ENCODE measurements around the gene CACNB1. TPM values are rescaled to one million over a fixed set of nuclear protein-coding genes. Genes with fewer than 3 reads are reported as not detected.

CACNB1 gene
- total and polyA plus RNA-seq, 2 experiments from 2014 or later: 6.6 to 7.1 TPM

- WGBS, 2 experiments (ENCODE audit: low coverage in 1 of 2, low lambda C conversion rate in 2 of 2, missing lambda C conversion rate in 2 of 2): 56 to 59% methylated on average over 5 of the region's 5 CpGs
- no peak overlapping the region for H3K4me2 ChIP-seq (ENCODE audit: unreplicated experiment)
- H3K4me1 ChIP-seq (ENCODE audit: insufficient read depth): no peaks in the 10 kb centered on the region
- in situ Hi-C loops (cut with MboI): loop anchor here (5.0 kb wide), 1 partner anchor 163 kb away; no protein-coding TSS in a partner anchor
- TF ChIP-seq EZH2 (IDR thresholded peaks at IDR 0.05; ENCODE audit: insufficient read depth, poor library complexity, severe bottlenecking) (no peak), EZH2phosphoT487 (IDR thresholded peaks at IDR 0.05; ENCODE audit: insufficient read depth, low read depth) (no peak)
- no peaks in the 10 kb centered on the region for H4K20me1 ChIP-seq (ENCODE audit: insufficient read depth)
- H3K4me3 ChIP-seq: no peak overlapping the region
- no peaks in the 10 kb centered on the region for H3K36me3 ChIP-seq (ENCODE audit: low read depth)
- no peaks in the 10 kb centered on the region for H3K9me3 ChIP-seq (ENCODE audit: low read depth)
- no peak overlapping the region for H2AFZ ChIP-seq
- no peak for DNase-seq
- H3K27me3 ChIP-seq (replicated peaks; ENCODE audit: insufficient read depth): no peaks in the 10 kb centered on the region; the same call in 1 of the 2 replicates
- 0 out of 2 replicates have a peak, but pooled peaks cover 5% of the 10 kb centered on the region for H3F3A ChIP-seq (ENCODE audit: insufficient read depth)
- H3K9ac ChIP-seq: no peak overlapping the region
- no peak overlapping the region for H3K27ac ChIP-seq
- H3K9me2 ChIP-seq (ENCODE audit: insufficient read depth): no peaks in the 10 kb centered on the region
- H3K79me2 ChIP-seq (ENCODE audit: insufficient read depth): no peaks in the 10 kb centered on the region
These were observed 46.7 kb downstream of the CACNB1 start for GRCh38 chr17:39150795-39151149.

GRCh38 chr17:39150104-39150634 lies 47.3 kb downstream of the CACNB1 start:
- in situ Hi-C loops (cut with MboI): loop anchor here (5.0 kb wide), 1 partner anchor 163 kb away; no protein-coding TSS in a partner anchor
- Histone ChIP-seq H4K20me1 (ENCODE audit: insufficient read depth) (no peaks in the 10 kb centered on the region), H3K36me3 (ENCODE audit: low read depth) (no peaks in the 10 kb centered on the region), H3K4me3 (no peak overlapping the region), H3K27ac (no peak overlapping the region), H3F3A (ENCODE audit: insufficient read depth) (0 out of 2 replicates have a peak, but pooled peaks cover 5% of the 10 kb centered on the region), H3K9me2 (ENCODE audit: insufficient read depth) (no peaks in the 10 kb centered on the region), H3K4me1 (ENCODE audit: insufficient read depth) (no peaks in the 10 kb centered on the region), H3K4me2 (ENCODE audit: unreplicated experiment) (no peak overlapping the region), H3K9me3 (ENCODE audit: low read depth) (no peaks in the 10 kb centered on the region), H3K9ac (no peak overlapping the region), H2AFZ (no peak overlapping the region), H3K27me3 (replicated peaks; ENCODE audit: insufficient read depth) (no peaks in the 10 kb centered on the region; the same call in 1 of the 2 replicates), H3K79me2 (ENCODE audit: insufficient read depth) (no peaks in the 10 kb centered on the region)
- 77 to 91% methylated on average over 4 to 5 of the region's 5 CpGs for WGBS, 2 experiments (ENCODE audit: low coverage in 1 of 2, low lambda C conversion rate in 2 of 2, missing lambda C conversion rate in 2 of 2)
- DNase-seq: no peak
- no peak for TF ChIP-seq EZH2 (IDR thresholded peaks at IDR 0.05; ENCODE audit: insufficient read depth, poor library complexity, severe bottlenecking)
- no peak for TF ChIP-seq EZH2phosphoT487 (IDR thresholded peaks at IDR 0.05; ENCODE audit: insufficient read depth, low read depth)

- in situ Hi-C loops (cut with MboI): loop anchor here (5.0 kb wide), 1 partner anchor 75 kb away; no protein-coding TSS in a partner anchor
- TF ChIP-seq EZH2phosphoT487 (IDR thresholded peaks at IDR 0.05; ENCODE audit: insufficient read depth, low read depth): no peak
- no peak for TF ChIP-seq EZH2 (IDR thresholded peaks at IDR 0.05; ENCODE audit: insufficient read depth, poor library complexity, severe bottlenecking)
- 77 to 80% methylated on average over 13 of the region's 13 CpGs for WGBS, 2 experiments (ENCODE audit: low coverage in 1 of 2, low lambda C conversion rate in 2 of 2, missing lambda C conversion rate in 2 of 2)
These were observed 50.0 kb downstream of the CACNB1 start for GRCh38 chr17:39147221-39148185.

GRCh38 chr17:39146273-39146672 lies 51.2 kb downstream of the CACNB1 start:
- no peaks in the 10 kb centered on the region for H3F3A ChIP-seq (ENCODE audit: insufficient read depth)
- no peak for DNase-seq
- H3K27me3 ChIP-seq (replicated peaks; ENCODE audit: insufficient read depth): no peaks in the 10 kb centered on the region; the same call in 1 of the 2 replicates
- TF ChIP-seq EZH2 (IDR thresholded peaks at IDR 0.05; ENCODE audit: insufficient read depth, poor library complexity, severe bottlenecking): no peak
- TF ChIP-seq EZH2phosphoT487 (IDR thresholded peaks at IDR 0.05; ENCODE audit: insufficient read depth, low read depth): no peak
- no peak overlapping the region for H3K4me3 ChIP-seq
- H3K79me2 ChIP-seq (ENCODE audit: insufficient read depth): no peaks in the 10 kb centered on the region
- in situ Hi-C loops (cut with MboI): loop anchor here (5.0 kb wide), 1 partner anchor 74 kb away; no protein-coding TSS in a partner anchor
- H3K4me2 ChIP-seq (ENCODE audit: unreplicated experiment): no peak overlapping the region
- H3K36me3 ChIP-seq (ENCODE audit: low read depth): no peaks in the 10 kb centered on the region
- WGBS, 2 experiments (ENCODE audit: low coverage in 1 of 2, low lambda C conversion rate in 2 of 2, missing lambda C conversion rate in 2 of 2): 77 to 82% methylated on average over 3 of the region's 3 CpGs
- H3K9me2 ChIP-seq (ENCODE audit: insufficient read depth): no peaks in the 10 kb centered on the region
- peaks cover 11% of the 10 kb centered on the region; the same call in 1 of the 2 replicates for H3K4me1 ChIP-seq (ENCODE audit: insufficient read depth)
- H3K9ac ChIP-seq: no peak overlapping the region
- no peaks in the 10 kb centered on the region for H3K9me3 ChIP-seq (ENCODE audit: low read depth)
- H3K27ac ChIP-seq: no peak overlapping the region
- H2AFZ ChIP-seq: no peak overlapping the region
- H4K20me1 ChIP-seq (ENCODE audit: insufficient read depth): no peaks in the 10 kb centered on the region

More at GRCh38 chr17:39147221-39148185, 50.0 kb downstream of the CACNB1 start:
- H3K9me2 ChIP-seq (ENCODE audit: insufficient read depth): no peaks in the 10 kb centered on the region
- no peaks in the 10 kb centered on the region for H3K79me2 ChIP-seq (ENCODE audit: insufficient read depth)
- H3F3A ChIP-seq (ENCODE audit: insufficient read depth): no peaks in the 10 kb centered on the region
- no peak overlapping the region for H3K27ac ChIP-seq
- no peaks in the 10 kb centered on the region for H3K36me3 ChIP-seq (ENCODE audit: low read depth)
- H3K4me2 ChIP-seq (ENCODE audit: unreplicated experiment): no peak overlapping the region
- H2AFZ ChIP-seq: no peak overlapping the region
- peaks cover 11% of the 10 kb centered on the region; the same call in 1 of the 2 replicates for H3K4me1 ChIP-seq (ENCODE audit: insufficient read depth)
- no peaks in the 10 kb centered on the region for H4K20me1 ChIP-seq (ENCODE audit: insufficient read depth)
- no peak for DNase-seq
- H3K27me3 ChIP-seq (replicated peaks; ENCODE audit: insufficient read depth): no peaks in the 10 kb centered on the region; the same call in 1 of the 2 replicates
- no peak overlapping the region for H3K4me3 ChIP-seq
- H3K9ac ChIP-seq: no peak overlapping the region
- H3K9me3 ChIP-seq (ENCODE audit: low read depth): no peaks in the 10 kb centered on the region
